T-helper 1 cell treated with Interleukin-12 subunit alpha and Interleukin-12 subunit beta and Interleukin-4 antibody, amounts not matched to agents 30 μg/mL and 1 μg/mL, for 36 hours (primary cell): Measurements from ENCODE around the gene FRMPD4.

Experiments
- H3K27ac Mint-ChIP-seq: one replicate; pipeline ENCODE4 v1.8.0; 2021; ENCODE audit warnings: mild to moderate bottlenecking, mixed read lengths
- H3K27me3 Mint-ChIP-seq: one replicate; pipeline ENCODE4 v1.8.0; 2021; ENCODE audit warnings: low read depth, mixed read lengths
- H3K36me3 Mint-ChIP-seq: one replicate; pipeline ENCODE4 v1.8.0; 2021; ENCODE audit warnings: low read depth, mixed read lengths
- H3K4me1 Mint-ChIP-seq: one replicate; pipeline ENCODE4 v1.8.0; 2021; ENCODE audit warnings: low read depth, mixed read lengths
- H3K4me3 Mint-ChIP-seq: one replicate; pipeline ENCODE4 v1.8.0; 2021; ENCODE audit warnings: mild to moderate bottlenecking, moderate library complexity, mixed read lengths
- H3K9me3 Mint-ChIP-seq: one replicate; pipeline ENCODE4 v1.8.0; 2021; ENCODE audit warnings: mixed read lengths

FRMPD4 gene

DNA sequence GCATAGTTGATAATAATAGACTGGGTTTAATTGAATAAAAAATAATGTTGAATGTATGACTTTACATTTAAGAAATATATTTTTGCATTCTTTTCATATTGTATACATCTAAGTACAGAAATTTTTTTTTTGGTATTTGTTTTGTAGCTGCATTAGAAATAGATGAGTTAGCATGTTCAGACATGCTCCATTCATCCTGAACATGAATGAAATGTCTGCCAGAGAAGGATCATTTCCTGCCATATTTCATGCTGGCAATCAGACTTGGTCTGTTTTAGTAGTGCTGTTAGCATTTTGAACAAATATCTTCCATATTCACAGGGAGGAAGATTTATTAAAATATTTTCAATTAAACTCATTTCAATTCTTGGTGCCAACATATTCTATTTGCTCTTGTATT, 98.9 kb downstream of the FRMPD4 start:
- Mint-ChIP-seq H3K36me3 (no peaks in the 10 kb centered on the region), H3K4me1 (no peaks in the 10 kb centered on the region), H3K27ac (no peak overlapping the region), H3K27me3 (no peaks in the 10 kb centered on the region), H3K9me3 (no peaks in the 10 kb centered on the region), H3K4me3 (no peak overlapping the region)

DNA sequence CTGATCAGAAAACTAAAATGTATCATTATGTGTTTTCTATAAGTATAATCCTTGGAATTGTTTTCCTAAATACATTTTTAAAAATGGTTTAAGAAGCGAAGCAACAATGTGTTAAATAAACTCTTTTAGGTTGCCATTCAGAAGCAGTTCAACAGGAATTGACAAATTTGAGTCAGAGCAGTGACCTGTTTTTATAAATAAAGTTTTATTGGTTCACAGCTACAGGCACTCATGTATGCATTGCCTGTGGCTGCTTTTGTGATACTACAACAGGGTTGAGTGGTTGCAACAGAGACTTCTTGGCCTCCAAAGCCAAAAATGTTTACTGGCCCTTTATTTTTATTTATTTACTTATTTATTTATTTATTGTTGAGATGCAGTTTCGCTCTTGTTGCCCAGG, 99.5 kb downstream of the FRMPD4 start:
- Mint-ChIP-seq H3K27ac (no peak overlapping the region), H3K27me3 (no peaks in the 10 kb centered on the region), H3K9me3 (no peaks in the 10 kb centered on the region), H3K36me3 (no peaks in the 10 kb centered on the region), H3K4me1 (no peaks in the 10 kb centered on the region), H3K4me3 (no peak overlapping the region)

DNA sequence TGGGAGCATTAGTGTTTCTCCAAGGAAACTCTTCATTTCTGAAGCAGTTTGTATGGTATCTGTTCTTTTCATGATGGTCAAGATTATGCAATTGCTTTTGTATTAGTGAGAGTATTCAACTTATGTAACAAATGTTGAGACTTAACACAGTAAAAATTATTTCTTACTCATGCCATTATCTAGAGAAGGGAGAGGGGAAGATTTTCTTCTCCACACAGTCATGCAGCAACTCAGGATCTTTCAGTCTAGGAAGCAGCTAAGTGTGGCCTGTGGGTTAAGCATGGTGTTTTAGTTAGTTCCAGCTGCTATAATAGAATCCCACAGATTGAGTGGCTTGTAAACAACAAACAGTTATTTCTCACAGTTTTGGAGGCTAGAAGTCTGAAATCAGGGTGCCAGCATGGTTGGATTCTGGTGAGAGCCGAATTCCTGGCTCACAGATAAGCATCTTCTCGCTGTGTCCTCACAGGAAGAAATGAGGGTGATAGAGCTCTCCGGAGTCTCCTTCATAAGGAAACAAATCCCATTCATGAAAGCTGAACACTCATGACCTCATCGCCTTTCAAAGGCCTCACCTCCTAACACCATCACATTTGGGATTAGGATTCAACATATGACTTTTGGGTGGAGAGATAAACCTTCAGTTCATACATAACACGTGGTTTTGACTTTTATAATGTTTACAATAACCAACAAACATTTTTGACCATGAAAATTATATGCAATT, 101.2 kb downstream of the FRMPD4 start:
- no peak overlapping the region for H3K27ac Mint-ChIP-seq
- no peaks in the 10 kb centered on the region for H3K9me3 Mint-ChIP-seq
- H3K4me1 Mint-ChIP-seq = no peaks in the 10 kb centered on the region
- H3K36me3 Mint-ChIP-seq = no peaks in the 10 kb centered on the region
- no peak overlapping the region for H3K4me3 Mint-ChIP-seq
- no peaks in the 10 kb centered on the region for H3K27me3 Mint-ChIP-seq

DNA sequence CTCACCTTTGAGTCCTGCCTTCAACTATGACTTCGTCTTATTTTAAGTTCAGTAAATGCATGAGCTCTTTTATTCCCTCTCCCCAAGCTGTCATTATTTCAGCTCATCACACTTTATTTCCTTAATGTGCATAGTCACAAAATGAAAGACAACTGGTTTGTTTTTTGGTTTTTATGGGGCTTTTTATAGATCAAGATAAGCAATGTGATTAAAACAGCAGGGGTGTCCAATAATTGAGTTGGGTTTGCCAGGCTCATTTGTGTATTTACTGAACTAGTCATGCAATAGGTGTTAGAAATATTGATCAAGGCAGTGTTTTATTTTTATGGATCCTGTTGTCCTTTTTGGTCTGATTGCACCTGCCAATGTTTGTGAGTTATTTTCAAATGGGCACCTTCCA, 102.2 kb downstream of the FRMPD4 start:
- Mint-ChIP-seq H3K4me3 (no peak overlapping the region), H3K36me3 (no peaks in the 10 kb centered on the region), H3K27me3 (no peaks in the 10 kb centered on the region), H3K27ac (no peak overlapping the region), H3K4me1 (no peaks in the 10 kb centered on the region), H3K9me3 (no peaks in the 10 kb centered on the region)

DNA sequence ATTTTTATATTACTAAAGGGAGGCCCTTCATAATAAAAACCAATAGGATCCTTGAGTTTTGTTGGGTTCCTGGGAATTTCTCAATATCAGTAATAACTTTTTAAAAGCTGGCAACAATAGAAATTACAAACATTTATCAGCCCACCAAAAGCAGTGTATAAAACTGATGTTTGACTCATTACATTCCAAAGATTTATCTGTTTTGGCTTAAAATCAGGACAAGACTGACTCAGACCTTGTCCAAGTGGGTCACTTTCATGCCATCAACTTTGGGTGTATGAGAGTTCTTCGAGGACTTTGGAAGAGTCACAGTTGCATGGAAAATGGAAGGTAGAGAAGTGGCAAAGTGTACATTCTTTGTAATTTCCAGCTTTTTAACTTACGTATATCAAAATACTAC, 102.8 kb downstream of the FRMPD4 start:
- Mint-ChIP-seq H3K4me1 (no peaks in the 10 kb centered on the region), H3K36me3 (no peaks in the 10 kb centered on the region), H3K9me3 (no peaks in the 10 kb centered on the region), H3K27me3 (no peaks in the 10 kb centered on the region), H3K27ac (no peak overlapping the region), H3K4me3 (no peak overlapping the region)

DNA sequence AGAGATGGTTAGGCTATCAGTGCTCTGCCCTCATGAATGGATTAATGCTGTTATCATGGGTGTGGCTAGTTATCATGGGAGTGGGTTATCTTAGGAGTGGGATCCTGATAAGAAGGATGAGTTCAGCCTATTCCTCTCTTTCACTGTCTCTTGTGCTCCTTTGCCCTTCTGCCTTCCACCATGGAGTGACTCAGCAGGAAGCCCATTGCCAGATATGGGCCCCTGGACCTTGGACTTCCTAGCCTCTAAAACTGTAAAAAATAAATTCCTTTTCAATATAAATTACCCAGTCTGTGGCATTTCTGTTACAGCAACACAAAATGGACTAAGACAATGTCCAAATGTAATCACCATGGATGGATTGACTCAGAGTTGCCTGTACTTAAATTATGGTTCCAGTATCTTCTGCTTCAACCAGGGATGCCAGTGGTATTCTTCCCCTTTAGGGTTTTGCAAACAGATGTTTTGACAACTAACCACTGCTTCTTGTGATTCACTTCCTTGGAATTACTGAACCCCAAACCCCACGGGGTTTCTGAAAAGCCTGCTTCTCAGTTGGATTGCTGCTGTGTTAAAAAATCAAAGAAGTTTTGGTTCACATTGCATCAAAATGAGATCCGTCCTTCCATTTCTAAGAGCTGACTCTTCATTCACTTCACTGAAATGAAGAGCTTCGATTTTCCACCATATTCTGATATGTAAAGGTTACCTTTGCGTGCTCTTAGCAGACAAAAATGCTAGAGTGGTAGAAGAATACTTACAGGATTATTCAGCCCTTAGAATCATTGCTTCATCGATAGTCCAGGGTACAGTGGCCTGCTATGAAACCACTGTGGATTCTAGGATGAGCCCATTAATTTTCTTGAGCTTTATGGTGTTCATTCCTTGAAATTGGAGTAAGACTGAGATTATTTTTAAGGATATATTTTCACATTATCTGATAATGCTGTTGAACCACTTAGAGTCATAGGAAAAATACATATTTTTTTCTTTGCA, 107.7 kb downstream of the FRMPD4 start:
- no peak overlapping the region for H3K4me3 Mint-ChIP-seq
- no peaks in the 10 kb centered on the region for H3K4me1 Mint-ChIP-seq
- H3K36me3 Mint-ChIP-seq = no peaks in the 10 kb centered on the region

DNA sequence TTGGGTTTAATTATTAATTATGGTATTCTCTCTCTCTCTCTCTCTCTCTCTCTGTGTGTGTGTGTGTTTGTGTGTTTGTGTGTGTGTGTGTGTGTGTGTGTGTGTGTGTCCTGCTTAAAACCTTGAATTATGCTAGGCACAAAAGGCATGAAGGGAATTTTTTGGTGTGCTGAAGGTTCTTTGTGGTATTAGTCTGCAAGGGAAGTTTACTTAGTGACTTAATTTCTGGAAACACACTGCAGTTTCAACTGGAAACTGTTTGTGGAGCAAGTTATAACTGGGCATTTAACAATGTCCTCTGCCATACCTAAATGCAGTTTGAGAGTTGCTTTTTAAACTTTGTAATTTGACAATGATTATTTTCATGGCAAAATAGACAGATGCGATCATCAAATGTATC, 111.7 kb downstream of the FRMPD4 start:
- no peak overlapping the region for H3K27ac Mint-ChIP-seq

More for the DNA sequence above, 107.7 kb downstream of the FRMPD4 start:
- Mint-ChIP-seq H3K9me3 (no peaks in the 10 kb centered on the region), H3K27ac (no peak overlapping the region), H3K27me3 (no peaks in the 10 kb centered on the region)

DNA sequence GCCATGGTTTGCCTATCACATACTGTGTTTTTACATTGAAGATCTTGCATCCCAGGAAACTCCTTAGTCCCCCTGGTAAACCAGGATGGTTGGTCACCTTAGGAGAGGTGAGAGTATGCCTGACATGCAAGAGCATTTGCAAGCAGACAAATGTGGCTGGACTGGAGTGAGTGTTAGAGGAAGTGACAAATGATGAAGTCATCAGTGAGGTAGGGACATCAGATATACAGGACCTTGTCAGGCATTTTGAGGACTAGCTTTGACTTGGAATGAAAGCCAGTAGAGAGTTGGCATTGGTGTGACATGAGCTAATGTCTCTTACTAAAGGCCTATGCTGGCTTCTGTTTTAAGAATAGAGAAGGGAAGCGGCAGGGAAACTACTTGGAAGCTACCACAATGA, 124.9 kb downstream of the FRMPD4 start:
- Mint-ChIP-seq H3K4me1 (no peaks in the 10 kb centered on the region), H3K27me3 (no peaks in the 10 kb centered on the region), H3K27ac (no peak overlapping the region), H3K4me3 (no peak overlapping the region), H3K9me3 (no peaks in the 10 kb centered on the region), H3K36me3 (no peaks in the 10 kb centered on the region)

More for the DNA sequence above, 111.7 kb downstream of the FRMPD4 start:
- Mint-ChIP-seq H3K36me3 (no peaks in the 10 kb centered on the region), H3K4me3 (no peak overlapping the region), H3K27me3 (no peaks in the 10 kb centered on the region), H3K9me3 (no peaks in the 10 kb centered on the region), H3K4me1 (no peaks in the 10 kb centered on the region)

DNA sequence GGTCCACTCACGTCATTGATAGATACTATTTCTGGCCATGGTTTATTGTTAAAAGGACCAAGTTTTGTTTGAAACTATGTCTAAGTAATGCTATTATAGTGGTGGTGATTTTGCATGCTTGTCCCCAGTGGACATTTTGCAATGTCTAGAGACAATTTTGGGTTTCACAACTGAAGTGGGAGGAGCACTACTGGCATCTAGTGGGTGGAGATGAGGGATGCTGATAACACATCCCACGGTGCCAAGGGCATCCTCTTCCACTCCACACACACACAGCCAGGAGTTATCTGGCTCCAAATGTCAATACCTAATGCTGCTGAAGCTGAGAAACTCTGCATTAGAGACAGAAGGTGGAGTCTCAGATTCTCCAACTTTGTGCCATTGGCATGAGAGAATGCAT, 131.2 kb downstream of the FRMPD4 start:
- Mint-ChIP-seq H3K27me3 (no peaks in the 10 kb centered on the region), H3K36me3 (no peaks in the 10 kb centered on the region), H3K4me3 (no peak overlapping the region)

DNA sequence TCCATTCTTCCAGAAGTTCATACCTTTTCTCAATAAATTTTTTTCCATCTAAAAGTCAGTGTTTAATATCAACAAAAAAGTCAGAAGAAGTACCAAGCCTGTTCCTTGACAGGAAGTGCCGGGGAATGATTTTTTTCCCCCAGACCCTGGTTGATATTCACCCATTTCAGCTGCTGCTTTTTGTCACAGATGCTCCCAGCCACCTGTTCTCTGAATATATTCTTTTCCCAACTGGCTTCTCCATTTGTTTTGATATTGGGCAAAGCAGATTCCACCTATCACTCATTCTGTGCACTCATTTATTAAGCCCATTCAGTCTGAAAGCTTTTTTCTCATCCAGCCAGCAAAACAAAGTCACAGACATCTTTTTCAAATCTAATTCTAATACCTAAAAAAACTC, 139.9 kb downstream of the FRMPD4 start:
- Mint-ChIP-seq H3K4me1 (no peaks in the 10 kb centered on the region), H3K9me3 (no peaks in the 10 kb centered on the region), H3K4me3 (no peak overlapping the region), H3K27me3 (no peaks in the 10 kb centered on the region), H3K27ac (no peak overlapping the region), H3K36me3 (no peaks in the 10 kb centered on the region)

More for the DNA sequence above, 131.2 kb downstream of the FRMPD4 start:
- Mint-ChIP-seq H3K9me3 (no peaks in the 10 kb centered on the region), H3K4me1 (no peaks in the 10 kb centered on the region), H3K27ac (no peak overlapping the region)

DNA sequence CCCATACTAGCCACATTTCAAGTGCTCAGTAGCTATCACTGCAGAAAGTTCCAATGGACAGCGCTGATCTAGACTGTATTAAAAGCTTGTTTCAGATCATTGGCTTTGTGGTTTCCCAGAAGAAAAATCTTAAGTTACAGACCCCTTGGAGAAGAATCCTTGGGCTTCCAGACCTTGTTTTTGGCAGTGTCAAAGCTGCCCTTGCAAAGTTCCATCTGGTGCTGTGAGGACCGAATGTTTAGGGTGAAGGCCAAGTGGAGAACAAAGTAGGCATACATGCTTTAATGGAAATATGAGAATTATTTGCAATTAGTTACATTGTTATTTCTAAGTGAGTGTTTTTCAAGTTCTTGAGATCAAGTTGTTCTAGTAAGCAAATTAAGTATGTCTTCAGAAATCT, 144.7 kb downstream of the FRMPD4 start:
- H3K4me3 Mint-ChIP-seq = no peak overlapping the region
- no peaks in the 10 kb centered on the region for H3K9me3 Mint-ChIP-seq
- no peaks in the 10 kb centered on the region for H3K27me3 Mint-ChIP-seq
- H3K4me1 Mint-ChIP-seq = no peaks in the 10 kb centered on the region
- H3K27ac Mint-ChIP-seq = no peak overlapping the region
- H3K36me3 Mint-ChIP-seq = no peaks in the 10 kb centered on the region

DNA sequence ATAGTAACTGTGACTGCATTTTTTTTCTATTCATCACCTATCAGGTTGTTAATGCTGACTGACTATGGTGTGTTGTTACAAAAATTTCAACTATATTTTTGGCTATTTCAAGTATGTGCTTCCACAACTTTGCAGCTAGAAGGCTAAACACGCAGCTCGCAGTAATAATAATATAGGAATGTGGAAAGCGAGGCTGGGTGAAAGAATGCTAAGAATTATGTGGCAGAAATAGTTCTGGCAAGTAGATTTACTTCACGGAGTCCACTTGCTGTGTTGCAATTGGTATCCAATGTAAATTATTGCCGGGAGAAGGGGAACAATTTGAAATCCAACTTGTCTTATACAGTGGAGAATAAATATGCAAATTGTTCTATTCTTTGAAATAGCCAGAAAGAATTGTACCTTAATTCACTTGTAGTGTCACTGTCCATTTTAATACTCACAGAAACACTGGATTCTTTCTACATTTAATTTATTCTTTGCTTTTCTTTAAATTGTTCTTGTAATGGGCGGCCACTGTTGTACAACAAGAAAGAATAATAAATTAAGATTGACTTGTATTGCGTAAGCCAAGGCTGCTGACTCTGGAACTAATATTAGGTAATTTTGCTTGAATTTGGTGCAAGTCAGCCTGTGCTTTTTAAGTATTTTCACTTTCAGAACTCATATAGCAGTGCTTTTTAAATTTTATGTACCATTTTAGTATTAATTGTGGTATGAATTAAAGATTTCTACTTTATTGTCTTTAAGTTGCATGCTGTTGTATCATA, 154.9 kb downstream of the FRMPD4 start:
- Mint-ChIP-seq H3K36me3 (no peaks in the 10 kb centered on the region), H3K27me3 (no peaks in the 10 kb centered on the region), H3K4me3 (no peak overlapping the region), H3K4me1 (no peaks in the 10 kb centered on the region), H3K27ac (no peak overlapping the region), H3K9me3 (no peaks in the 10 kb centered on the region)

DNA sequence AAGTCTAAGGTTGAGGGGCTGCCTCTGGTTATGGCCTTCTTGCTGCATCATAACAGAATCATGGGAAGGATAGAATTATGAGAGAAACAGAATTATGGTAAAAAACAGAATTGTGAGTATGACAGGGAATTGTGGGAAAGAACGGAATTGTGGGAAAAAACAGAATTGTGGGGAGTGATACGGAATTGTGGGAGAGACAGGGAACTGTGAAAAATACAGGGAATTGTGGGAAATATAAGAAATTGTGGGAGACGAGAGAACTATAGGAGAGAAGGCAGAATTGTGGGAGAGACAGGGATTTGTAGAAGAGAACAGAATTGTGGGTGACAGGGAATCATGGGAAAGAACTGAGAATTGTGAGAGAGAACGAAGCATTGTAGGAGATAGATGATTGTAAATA, 159.1 kb downstream of the FRMPD4 start:
- H3K27ac Mint-ChIP-seq = no peak overlapping the region
- H3K27me3 Mint-ChIP-seq = no peaks in the 10 kb centered on the region
- H3K4me1 Mint-ChIP-seq = no peaks in the 10 kb centered on the region
- H3K36me3 Mint-ChIP-seq = no peaks in the 10 kb centered on the region
- no peak overlapping the region for H3K4me3 Mint-ChIP-seq
- H3K9me3 Mint-ChIP-seq = no peaks in the 10 kb centered on the region

DNA sequence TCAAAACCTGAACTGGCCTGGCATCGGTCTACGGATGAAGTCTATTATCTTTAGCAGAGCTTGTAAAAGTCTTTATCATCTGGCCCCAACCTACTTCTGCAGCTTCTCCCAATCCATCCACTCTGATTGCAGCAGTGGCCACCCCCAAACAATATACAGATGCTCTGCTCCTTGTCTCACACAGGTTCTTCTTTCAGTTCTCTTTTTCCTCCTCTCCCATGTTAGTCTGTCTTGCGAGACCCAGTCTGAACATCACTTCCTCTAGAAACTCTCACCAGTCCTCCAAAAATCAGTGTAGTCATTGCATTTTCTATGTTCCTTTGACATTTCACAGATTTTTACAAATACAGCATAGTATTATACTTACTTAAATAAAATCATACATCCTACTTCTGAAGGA, 163.0 kb downstream of the FRMPD4 start:
- Mint-ChIP-seq H3K9me3 (no peaks in the 10 kb centered on the region), H3K27me3 (no peaks in the 10 kb centered on the region), H3K27ac (no peak overlapping the region), H3K4me1 (no peaks in the 10 kb centered on the region), H3K36me3 (no peaks in the 10 kb centered on the region), H3K4me3 (no peak overlapping the region)
